HL-60/S4 treated with retinoic acid at 250 ng/mL for 4 days and 3 days (cell line): ENCODE measurements around the gene PPP1R3G.
"Not testable (repeated sequence)": the region's sequence is repeated elsewhere in the genome, so short reads cannot be mapped to it uniquely, and the experiment has no call there.

Experiments
- in situ Hi-C: fragments of 300-500 bp; cut with MboI; formaldehyde crosslinking; loops from 2 replicates; pipeline ENCODE4 v1.7.0; 2022; ENCODE audit warnings: low sequenced_read_pairs

Gene PPP1R3G

DNA sequence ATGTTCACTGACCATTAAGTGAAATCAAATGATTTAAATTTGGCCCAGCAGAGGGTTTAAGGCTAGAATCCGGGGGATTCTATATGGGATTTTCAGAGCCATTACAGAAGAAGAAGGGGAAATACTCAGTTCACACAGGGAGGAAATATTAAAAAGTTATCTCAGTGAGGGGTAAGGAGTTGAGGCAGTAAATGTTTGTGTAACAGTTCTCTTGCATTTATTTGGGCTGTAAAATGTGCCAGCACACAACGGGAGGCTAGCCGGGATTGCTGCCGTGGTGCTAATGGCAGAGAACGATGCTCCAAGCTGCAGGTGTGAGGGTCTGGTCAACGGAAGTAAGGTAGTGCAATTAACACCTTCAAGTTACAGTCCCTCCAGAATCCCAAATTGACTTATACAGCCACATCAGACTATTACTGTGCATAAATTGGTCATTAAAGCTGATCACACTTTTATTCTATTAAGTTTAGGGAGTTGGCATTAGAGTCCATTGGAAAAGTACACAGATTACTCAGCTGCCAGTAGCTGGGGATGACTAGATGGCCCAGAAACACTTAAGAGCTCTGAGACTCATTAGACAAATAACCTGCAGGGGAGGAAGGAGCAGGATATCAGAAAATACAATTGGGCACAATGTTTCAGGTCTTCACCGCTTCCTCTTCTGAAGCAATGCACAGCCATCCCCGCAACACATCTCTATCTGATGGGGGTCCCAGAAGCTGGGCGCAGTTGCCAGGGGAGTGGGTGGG is 31.3 kb downstream of the PPP1R3G start:
- in situ Hi-C loops, result no loop called here

DNA sequence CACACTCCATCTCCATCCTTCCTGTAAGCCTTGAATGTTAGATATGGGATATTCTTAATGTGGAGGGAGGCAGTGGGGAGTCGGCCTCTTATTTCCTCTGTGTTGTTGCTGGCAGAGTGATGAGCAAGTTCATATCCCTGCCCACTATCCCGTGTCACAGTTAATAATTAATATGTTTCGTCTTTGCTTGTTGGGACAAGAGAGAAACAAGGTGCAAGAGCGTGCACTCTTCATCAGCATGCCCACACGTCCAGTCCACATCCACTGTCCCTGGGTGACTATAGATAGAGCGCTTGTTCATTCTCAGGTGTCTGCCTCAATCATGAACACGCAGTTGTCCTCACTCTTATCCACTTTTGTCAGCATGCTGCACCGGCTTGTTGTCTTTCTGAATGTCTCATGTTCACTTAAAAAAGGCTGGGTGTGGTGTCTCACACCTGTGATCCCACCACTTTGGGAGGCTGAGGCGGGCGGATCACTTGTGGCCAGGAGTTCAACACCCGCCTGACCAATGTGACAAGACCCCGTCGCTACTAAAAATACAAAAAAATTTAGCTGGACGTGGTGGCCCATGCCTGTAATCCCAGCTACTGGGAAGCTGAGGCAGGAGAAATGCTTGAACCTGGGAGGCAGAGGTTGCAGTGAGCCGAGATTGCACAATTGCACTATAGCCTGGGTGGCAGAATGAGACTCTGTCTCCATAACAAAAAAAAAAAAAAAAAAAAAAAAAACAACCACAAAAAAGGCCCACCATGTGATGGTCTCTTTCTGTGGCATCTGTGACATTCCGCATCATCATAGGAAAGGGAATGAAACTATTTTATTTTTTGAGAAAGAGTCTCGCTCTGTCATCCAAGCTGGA is 34.2 kb downstream of the PPP1R3G start:
- in situ Hi-C loops, result no loop called here

DNA sequence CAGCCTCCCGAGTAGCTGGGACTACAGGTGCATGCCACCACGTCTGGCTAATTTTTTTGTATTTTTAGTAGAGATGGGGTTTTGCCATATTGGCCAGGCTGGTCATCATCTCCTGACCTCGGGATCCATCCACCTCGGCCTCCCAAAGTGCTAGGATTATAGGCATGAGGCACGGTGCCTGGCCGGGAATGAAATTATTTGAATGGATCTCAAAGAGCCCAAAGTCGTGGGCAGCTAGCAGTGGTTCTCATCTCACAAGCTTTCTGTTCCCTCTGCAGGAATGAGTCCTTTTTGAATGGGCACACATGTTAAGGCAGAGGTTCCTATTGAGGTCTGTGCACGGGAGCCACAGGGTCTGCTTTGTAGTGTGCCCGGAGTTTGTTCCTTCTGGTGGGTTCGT is 34.9 kb downstream of the PPP1R3G start:
- in situ Hi-C loops, result no loop called here

- in situ Hi-C loops, result not testable (repeated sequence)
These were observed 35.4 kb downstream of the PPP1R3G start for GRCh38 chr6:5120543-5120942.

- in situ Hi-C loops, result no loop called here
These were observed 36.3 kb downstream of the PPP1R3G start for GRCh38 chr6:5121479-5121878.

GRCh38 chr6:5121956-5122355 is 36.8 kb downstream of the PPP1R3G start:
- in situ Hi-C loops, result no loop called here

- in situ Hi-C loops, result no loop called here
These were observed 37.5 kb downstream of the PPP1R3G start for GRCh38 chr6:5122504-5123112.

DNA sequence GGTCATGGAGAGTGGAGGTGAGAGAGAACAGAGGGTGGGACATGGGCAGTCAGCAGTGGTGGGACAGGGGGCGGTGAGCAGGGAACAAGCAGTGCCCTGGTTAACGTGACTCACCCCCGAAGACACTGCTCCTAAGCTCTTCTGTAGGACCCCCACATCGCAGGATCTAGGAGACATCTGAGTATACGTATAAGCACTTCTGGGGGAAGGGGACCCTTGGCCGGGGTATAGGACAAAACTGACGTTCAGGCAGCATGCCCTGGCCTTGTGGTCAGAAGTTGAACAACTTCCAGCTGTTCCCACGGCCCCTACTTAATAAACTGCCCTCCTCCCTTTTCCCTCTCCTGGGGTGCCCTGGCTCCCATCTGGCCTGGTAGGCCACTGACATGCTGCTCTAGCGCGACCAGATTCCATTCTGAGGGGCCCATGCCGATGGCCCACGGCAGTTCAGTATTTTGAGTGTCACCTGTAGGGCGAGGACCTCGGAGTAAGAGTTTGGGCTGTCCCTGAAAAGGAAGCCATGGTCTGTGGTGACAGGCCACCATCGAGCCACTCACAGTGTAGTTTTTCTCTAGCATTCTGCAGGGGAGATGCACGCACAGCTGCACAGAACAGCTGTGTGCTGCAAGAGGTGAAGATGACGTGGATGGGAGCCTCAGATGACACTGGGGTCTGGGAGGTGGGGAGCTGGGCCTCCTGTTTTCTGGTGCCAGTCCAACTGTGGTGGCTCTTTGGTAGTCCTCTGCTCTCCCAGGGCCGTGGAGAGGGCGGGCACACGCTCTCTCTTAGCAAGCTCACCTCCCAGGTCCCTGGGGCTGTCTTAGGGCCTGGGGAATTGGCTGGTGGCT is 38.4 kb downstream of the PPP1R3G start:
- in situ Hi-C loops, result no loop called here

DNA sequence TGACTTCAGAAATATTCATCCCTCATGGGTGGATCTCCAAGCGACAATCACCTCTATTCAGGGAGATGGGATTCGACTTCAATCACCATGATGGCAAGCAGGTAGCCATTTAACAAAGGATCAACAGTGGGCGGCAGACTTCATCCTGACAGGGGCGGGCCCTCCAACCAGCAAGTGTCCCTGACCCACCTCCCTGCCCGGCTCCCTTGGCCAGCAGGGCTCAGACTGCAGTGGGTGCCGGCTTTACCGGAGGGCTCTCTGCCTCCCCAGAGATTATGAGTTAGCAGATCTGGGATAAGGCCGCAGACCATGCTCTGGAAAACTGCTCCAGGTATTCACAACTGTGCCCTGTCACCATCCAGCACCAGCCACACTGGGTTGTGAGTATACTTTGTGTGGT is 39.4 kb downstream of the PPP1R3G start:
- in situ Hi-C loops, result no loop called here

- in situ Hi-C loops, result loop anchor here (25.0 kb wide), 1 partner anchor 262 kb away; no protein-coding TSS in a partner anchor
These were observed 40.2 kb downstream of the PPP1R3G start for GRCh38 chr6:5125152-5126006.

DNA sequence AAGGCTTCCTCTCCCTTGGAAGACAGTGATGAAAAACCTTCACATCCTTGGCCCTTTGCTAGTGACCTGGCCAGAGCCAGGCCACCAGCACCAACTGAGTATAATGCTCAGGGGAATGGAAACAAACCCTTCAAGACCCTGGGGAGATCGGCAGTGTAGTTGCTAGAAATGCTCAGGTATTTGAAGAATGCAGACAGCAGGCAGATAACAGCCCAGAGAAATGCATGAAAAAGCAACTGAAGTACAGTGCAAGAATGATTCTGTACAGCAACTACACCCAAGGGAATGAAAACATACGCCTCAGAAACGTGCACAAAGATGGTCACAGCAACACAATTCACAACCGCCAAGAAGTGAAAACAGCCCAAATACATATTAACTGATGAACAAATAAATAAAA is 41.1 kb downstream of the PPP1R3G start:
- in situ Hi-C loops, result loop anchor here (25.0 kb wide), 1 partner anchor 261 kb away; no protein-coding TSS in a partner anchor

DNA sequence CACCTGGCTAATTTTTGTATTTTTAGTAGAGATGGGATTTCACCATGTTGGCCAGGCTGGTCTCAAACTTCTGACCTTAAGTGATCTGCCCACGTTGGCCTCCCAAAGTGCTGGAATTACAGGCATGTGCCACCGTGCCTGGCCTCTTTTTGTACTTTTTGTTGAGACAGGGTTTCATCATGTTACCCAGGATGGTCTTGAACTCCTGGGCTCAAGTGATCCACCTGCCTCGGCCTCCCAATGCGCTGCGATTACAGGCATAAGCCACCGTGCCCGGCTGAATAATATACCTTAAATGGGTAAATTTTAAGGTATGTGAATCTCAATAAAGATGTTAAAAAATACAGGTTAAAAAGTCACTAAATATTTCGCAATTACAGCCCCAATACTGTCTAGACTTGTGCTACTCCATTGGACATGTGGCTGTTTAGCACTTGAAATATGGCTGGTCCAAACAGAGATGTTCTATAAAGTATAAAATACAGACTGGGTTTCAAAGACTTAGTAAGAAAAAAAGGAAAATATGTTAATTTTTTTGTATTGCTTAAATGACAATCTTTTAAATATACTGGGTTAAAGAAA is 42.1 kb downstream of the PPP1R3G start:
- in situ Hi-C loops, result loop anchor here (25.0 kb wide), 1 partner anchor 260 kb away; no protein-coding TSS in a partner anchor

DNA sequence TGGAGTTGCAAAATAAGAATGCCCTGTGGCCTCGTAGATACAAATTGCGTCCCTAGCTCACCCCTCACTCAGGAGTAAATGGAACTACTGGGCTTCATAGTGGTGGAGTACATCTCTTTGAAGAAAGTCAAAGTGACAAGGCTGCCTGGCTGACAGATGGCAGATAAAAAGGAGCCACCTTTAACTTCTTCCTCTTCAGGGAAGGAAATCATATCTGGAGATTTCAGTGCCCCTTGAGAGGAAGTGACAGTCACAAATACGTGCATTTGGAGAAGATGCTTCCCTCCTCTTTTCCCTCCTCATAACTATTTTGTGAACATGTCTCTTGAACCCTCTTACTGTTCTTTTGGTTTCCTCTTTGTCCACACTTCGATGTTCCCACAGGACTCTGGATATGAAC is 43.2 kb downstream of the PPP1R3G start:
- in situ Hi-C loops, result loop anchor here (25.0 kb wide), 1 partner anchor 259 kb away; no protein-coding TSS in a partner anchor

DNA sequence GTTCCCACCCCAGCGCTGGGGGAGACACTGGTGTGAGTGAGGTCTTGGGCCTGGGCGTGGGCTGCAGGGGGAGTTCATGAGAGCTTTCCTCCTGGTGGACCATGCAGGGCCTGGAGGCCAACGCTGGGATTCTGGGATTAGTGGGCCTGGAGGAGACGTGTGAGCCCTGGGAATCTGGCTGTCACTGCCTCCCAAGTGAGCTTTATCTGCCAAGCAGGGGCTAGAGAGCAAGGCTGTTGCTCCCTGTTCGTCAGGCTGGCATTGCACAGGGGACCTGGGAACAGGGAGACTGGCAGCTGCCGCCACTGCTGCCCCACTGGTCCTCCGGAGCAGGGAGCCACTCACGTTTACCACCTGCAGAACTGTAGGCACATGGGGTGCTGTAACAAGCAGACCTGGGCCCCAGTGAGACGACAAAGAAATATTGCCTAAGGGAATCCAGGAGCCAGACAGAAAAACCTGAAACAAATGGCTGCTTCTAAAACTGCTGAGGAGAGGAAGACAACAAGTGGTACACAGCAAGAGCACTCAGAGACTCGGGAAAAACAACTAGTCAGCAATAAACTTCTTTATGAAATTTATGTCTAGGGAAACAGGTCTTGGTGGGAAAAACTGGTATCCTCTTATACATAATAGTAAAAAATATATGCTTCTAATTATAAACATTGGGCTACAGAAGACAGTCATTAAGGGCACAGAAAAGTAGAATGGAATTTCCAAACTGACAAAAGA is 45.2 kb downstream of the PPP1R3G start:
- in situ Hi-C loops, result loop anchor here (25.0 kb wide), 1 partner anchor 257 kb away; no protein-coding TSS in a partner anchor

DNA sequence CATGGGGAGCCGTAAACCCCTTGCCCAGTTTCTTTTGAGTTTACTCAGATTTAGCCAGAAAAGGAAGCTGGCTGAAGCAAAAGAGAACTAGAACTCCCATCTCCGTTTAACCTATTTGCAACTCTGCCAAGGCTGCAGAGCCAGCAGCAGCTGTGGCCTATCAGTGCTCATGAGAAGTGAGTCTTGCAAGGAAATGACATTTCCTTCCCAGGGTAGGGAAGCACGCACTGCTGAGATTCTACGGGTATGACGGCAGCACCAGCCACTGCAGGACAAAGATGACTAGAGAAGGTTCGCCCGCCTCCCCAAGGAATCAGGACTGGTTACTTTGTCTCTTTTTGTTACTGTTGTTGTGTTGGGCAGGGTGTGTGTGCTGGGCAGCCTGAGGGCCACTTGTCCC is 47.6 kb downstream of the PPP1R3G start:
- in situ Hi-C loops, result loop anchor here (25.0 kb wide), 1 partner anchor 255 kb away; no protein-coding TSS in a partner anchor

- in situ Hi-C loops, result loop anchor here (25.0 kb wide), 1 partner anchor 253 kb away; no protein-coding TSS in a partner anchor
These were observed 48.8 kb downstream of the PPP1R3G start for GRCh38 chr6:5133943-5134342.

- in situ Hi-C loops, result loop anchor here (25.0 kb wide), 1 partner anchor 251 kb away; no protein-coding TSS in a partner anchor
These were observed 50.7 kb downstream of the PPP1R3G start for GRCh38 chr6:5135788-5136376.

GRCh38 chr6:5136851-5137250 is 51.7 kb downstream of the PPP1R3G start:
- in situ Hi-C loops, result loop anchor here (25.0 kb wide), 1 partner anchor 250 kb away; no protein-coding TSS in a partner anchor
